GM12874 (cell line): Measurements from ENCODE around the gene OSBP2.

ENCODE experiments used
- CTCF ChIP-seq: IDR thresholded peaks from 2 replicates; pipeline ENCODE4 v1.5.1; 2011; ENCODE audit warnings: low read depth, mild to moderate bottlenecking, control low read depth, low read length, moderate library complexity; ENCODE audit not compliant: insufficient read depth

OSBP2 gene

DNA sequence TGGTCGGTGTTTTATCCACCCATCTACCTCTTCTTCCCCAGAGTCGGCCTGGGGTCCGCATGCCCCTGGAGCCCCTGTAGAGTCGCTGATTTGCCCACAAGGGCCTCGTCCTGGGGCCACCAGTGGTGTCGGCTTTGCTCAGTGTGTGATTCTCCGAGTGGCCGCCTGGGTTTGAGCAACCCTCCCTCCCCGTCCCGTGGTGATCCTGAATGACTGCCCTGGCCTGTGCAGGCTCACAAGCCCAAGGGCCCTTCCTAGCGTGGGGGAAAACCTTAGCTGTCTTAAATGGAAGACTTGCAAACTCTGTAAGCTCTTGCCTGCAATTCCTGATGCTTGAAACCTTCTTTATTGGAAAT lies 128.3 kb downstream of the OSBP2 start:
- TF ChIP-seq CTCF, result no peak

- TF ChIP-seq CTCF, result no peak
These were observed 129.4 kb downstream of the OSBP2 start for GRCh38 chr22:30824096-30824495.

DNA sequence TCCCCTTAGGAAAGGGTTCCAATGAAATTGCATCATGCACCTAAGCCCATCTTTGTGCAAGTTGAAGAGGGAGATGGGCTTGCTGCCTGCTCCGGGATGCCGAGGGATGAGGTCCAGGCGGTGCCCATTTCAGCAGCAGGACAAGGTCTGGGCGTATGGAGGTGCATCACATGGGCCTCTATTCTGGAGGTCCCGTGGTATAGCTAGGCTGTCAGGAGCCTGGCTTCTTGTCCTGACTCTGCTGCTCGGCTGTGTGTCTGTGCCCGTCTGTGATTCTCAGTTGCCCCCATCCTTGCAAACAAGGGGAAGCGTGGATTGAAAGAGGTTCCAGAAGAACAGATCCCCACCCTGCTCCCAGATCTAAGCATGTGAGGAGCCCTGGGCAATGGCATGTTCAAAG lies 130.0 kb downstream of the OSBP2 start:
- no peak for TF ChIP-seq CTCF

DNA sequence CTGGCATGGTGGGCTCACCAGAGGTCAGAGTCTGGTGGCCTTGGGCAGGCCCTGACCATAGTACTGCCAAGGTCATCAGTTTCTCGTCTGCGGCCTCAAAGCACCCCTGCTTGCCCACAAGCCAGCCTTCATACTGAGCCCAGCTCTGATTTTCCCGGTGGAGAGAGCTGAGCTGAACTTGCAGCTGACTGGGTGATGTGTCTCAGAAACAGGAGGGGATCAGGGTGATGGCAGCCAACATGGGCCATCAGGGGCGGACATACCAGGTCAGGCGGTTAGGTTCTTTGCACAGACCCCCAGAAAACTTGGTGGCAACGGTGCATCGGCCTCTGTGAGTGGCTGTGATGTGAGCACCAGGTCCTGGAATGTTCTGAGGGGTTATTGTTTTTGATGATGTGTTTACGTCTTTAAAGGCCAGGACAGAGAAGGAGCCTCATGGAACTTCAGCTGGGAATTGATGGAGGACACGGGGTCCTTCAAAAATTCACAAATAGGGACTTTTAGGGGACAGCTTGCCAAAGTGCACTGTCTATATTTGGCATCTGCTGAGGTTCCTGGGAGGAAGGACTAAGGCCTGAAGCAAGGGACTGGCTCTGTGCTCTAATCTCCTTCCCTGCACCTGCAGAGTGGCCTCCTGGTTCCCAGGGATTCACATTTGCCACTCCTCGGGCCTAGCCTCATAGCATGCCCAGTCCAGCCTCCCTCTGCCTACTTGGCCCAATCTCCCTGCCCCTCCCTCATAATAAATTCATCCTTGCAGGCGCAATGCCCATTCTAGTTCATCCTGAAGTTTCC lies 131.2 kb downstream of the OSBP2 start:
- no peak for TF ChIP-seq CTCF

DNA sequence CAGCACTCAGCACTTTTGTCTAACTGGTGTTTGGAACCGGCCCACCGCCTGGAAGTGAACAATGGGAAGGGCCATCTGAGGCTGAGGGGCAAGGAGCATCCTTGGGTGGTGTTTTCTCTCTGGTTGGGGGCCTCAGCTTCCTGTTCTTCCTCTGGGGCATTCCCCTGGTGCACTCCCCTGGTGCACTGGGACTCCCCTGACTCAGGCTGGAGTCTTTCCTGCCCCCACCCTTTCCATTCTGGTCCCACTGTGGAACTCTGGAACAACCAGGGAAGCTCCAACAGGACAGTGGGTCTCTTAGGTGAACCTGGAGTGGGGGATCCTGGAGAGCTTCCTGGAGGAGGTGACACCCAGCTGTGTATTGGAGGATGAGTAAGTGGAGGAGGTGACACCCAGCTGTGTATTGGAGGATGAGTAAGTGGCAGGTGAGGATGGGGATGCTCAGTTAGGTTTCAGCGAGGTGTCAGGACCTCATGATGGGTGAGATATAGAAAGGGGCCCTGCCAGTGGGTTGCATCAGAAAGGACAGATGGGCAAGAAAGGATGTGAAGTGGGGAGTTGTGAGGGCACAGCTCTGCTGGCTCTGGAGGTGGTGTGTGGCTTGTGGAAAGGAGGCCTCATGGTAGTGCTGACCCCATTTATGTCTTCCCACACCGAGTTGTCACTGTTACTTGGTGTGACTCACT lies 132.1 kb downstream of the OSBP2 start:
- no peak for TF ChIP-seq CTCF

GRCh38 chr22:30827646-30828045 lies 133.0 kb downstream of the OSBP2 start:
- no peak for TF ChIP-seq CTCF

DNA sequence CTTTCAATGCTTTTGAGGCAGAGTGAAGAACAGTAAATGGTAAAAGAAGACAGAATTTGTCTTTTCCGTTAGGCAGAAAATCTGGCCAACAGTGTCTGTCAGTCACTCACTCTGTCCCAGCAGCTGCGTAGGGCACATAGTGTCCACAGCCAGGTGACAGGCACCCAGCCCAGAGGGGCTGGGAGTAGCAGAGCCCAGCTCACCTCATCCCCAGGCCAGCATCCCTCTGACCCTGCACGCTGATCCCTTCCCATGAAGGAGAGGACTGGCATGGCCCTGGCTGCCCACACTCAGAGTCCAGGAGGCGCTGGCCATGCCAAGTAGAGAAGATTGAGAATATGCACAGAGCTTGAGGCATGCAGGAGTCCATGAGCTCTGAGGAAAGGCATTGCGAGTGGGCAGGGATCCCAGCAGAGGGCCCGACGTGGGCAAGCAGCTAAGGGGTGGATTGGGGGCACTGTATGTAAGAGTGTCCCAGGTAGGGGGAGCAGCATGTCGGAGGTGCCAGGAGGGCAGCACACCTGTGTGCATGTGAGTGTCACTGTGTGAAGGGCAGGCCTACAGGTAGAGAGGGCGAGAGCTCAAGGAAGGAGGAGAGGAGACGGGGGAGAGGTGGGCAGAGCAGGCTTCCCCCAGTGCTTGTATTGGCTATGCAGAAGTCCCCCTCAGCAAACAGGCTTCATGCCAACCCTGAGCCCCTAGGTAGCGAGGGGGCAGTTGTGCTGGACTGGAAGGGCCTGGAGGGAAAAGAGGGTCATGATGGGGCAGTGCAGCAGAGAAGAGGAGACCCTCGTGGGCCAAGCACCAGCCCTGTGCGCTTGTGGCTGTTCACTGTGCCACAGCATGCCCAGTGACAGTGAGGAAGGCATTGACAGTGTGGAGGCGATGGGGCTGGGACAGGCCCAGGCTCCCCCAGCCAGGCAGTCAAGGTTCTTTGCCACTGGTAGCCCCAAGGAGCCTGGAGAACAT lies 133.8 kb downstream of the OSBP2 start:
- no peak for TF ChIP-seq CTCF
